Esophagus muscularis mucosa (tissue), 4 donors: ENCODE data around the gene GPRIN3.

ENCODE experiments used
- CTCF ChIP-seq, 3 experiments: fragments of 200-600 bp in 2 of 3; fragments of 450-650 bp in 1 of 3; sonication (generic) in 2 of 3; IDR thresholded peaks; one replicate each; pipeline ENCODE4 v1.5.1; 2017 to 2019; ENCODE audit warnings: antibody characterized with exemption in 3 of 3, mild to moderate bottlenecking in 2 of 3, moderate library complexity in 1 of 3
- EP300 ChIP-seq: sonication (generic); formaldehyde crosslinking; IDR thresholded peaks from one replicate; pipeline ENCODE4 v1.6.1; 2017; ENCODE audit warnings: antibody characterized with exemption
- POLR2A ChIP-seq: fragments of 450-650 bp; IDR thresholded peaks from one replicate; pipeline ENCODE4 v1.6.1; 2017; ENCODE audit warnings: antibody characterized with exemption, moderate library complexity, mild to moderate bottlenecking, low read depth
- POLR2AphosphoS5 ChIP-seq, 2 donors: sonication (generic); formaldehyde crosslinking; IDR thresholded peaks; one replicate each; pipeline ENCODE4 v1.6.1; 2017; ENCODE audit warnings: antibody characterized with exemption in 2 of 2

- TF ChIP-seq EP300 (no peak), POLR2AphosphoS5 (IDR thresholded peaks at IDR 0.05) (no peak), POLR2A (no peak), CTCF (IDR thresholded peaks at IDR 0.05) (no peak)
Measured at GRCh38 chr4:89203902-89204301, 103.7 kb downstream of the GPRIN3 start.
